Kidney (tissue), 14 donors: ENCODE results near the gene PPP1R2B. TPM values are rescaled to one million over a fixed set of nuclear protein-coding genes. Genes with fewer than 3 reads are reported as not detected.

ENCODE experiments used
- DNase-seq, 5 donors: peaks; one replicate each; pipeline ENCODE4 v3.0.0-alpha.2; 2013 to 2020
- FAIRE-seq: peaks from 2 replicates; lab custom pipeline; 2012; peaks lifted over from hg19 to GRCh38; lab: Jason Lieb, UNC
- H3K27ac ChIP-seq, 2 donors: one replicate each; pipeline ENCODE4 v1.7.0; 2013; ENCODE audit warnings: low read depth in 2 of 2, low read length in 2 of 2, inconsistent platforms in 1 of 2
- H3K27me3 ChIP-seq: one replicate; pipeline ENCODE4 v1.7.1; 2013; ENCODE audit warnings: low read length, inconsistent platforms; ENCODE audit not compliant: control insufficient read depth, insufficient read depth
- H3K36me3 ChIP-seq, 3 donors: one replicate each; pipeline versions ENCODE4 v1.7.0 to v1.7.1; 2013; ENCODE audit warnings: low read length in 3 of 3, control low read depth in 1 of 3, inconsistent platforms in 1 of 3; ENCODE audit not compliant: insufficient read depth in 3 of 3, control insufficient read depth in 2 of 3
- H3K4me1 ChIP-seq, 3 donors: one replicate each; pipeline versions ENCODE4 v1.7.0 to v1.7.1; 2013; ENCODE audit warnings: low read length in 3 of 3, inconsistent platforms in 1 of 3, low read depth in 1 of 3; ENCODE audit not compliant: control insufficient read depth in 2 of 3, insufficient read depth in 2 of 3
- H3K4me3 ChIP-seq, 3 donors: one replicate each; pipeline versions ENCODE4 v1.7.0 to v1.8.1; 2013; ENCODE audit warnings: low read length in 3 of 3, control low read depth in 1 of 3, inconsistent platforms in 1 of 3
- H3K9ac ChIP-seq, 3 donors: one replicate each; pipeline versions ENCODE4 v1.7.0 to v1.7.1; 2013; ENCODE audit warnings: low read length in 3 of 3, control low read depth in 1 of 3, inconsistent platforms in 1 of 3
- H3K9me3 ChIP-seq, 3 donors: one replicate each; pipeline versions ENCODE4 v1.7.0 to v1.7.1; 2013; ENCODE audit warnings: low read length in 3 of 3, control low read depth in 1 of 3, inconsistent platforms in 1 of 3; ENCODE audit not compliant: control insufficient read depth in 2 of 3, insufficient read depth in 1 of 3
- intact Hi-C: fragments of 100-400 bp; cut with DNase I; formaldehyde crosslinking; loops from one replicate; pipeline ENCODE4 v1.11.1; 2022
- polyA plus RNA-seq: library from polyadenylated mRNA; stranded (reverse); fragments of 350-450 nt; fragmentation: Illumina TruSeq; extraction: RNeasy Lipid Tissue Mini Kit (QIAGEN cat#74804); gene quantifications from one replicate; pipeline ENCODE4 v1.2.3, GENCODE V29; 2014; ENCODE audit warnings: low read depth, low replicate concordance; ENCODE audit not compliant: insufficient read depth
- total RNA-seq: library from RNA; stranded (reverse); fragmentation: NEBNext Ultra II Directional; extraction: Animal tissue kit (Norgen Biotek cat#: 25700); gene quantifications from one replicate; pipeline ENCODE4 v1.2.1, GENCODE V29; 2021
- TF ChIP-seq, protein P1 (sequence below): IDR thresholded peaks from 3 replicates; pipeline ENCODE4 v1.5.1; 2012; ENCODE audit warnings: mild to moderate bottlenecking, moderate library complexity, borderline replicate concordance; ENCODE audit not compliant: insufficient read depth; ENCODE audit errors: extremely low read depth
- donor health status: control.
- donor health status: control.
- donor health status: control.
- donor health status: control.
- donor health status: control.
- donor health status: DM: yes; HTN: yes; CAD: no.
- donor health status: Normal renal cell carcinoma (clear cell type).

The PPP1R2B gene
- total and polyA plus RNA-seq, 2 donors from 2014 or later = not detected

- Histone ChIP-seq H3K27me3 (no peaks in the 10 kb centered on the region), H3K9me3 (no peaks in the 10 kb centered on the region), H3K36me3 (no peaks in the 10 kb centered on the region), H3K4me1 (no peaks in the 10 kb centered on the region), H3K27ac (no peak overlapping the region), H3K4me3 (no peak overlapping the region), H3K9ac (no peak overlapping the region)
- TF ChIP-seq, protein P1, sequence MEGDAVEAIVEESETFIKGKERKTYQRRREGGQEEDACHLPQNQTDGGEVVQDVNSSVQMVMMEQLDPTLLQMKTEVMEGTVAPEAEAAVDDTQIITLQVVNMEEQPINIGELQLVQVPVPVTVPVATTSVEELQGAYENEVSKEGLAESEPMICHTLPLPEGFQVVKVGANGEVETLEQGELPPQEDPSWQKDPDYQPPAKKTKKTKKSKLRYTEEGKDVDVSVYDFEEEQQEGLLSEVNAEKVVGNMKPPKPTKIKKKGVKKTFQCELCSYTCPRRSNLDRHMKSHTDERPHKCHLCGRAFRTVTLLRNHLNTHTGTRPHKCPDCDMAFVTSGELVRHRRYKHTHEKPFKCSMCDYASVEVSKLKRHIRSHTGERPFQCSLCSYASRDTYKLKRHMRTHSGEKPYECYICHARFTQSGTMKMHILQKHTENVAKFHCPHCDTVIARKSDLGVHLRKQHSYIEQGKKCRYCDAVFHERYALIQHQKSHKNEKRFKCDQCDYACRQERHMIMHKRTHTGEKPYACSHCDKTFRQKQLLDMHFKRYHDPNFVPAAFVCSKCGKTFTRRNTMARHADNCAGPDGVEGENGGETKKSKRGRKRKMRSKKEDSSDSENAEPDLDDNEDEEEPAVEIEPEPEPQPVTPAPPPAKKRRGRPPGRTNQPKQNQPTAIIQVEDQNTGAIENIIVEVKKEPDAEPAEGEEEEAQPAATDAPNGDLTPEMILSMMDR = no peak
- intact Hi-C loops = loop anchor here (10.0 kb wide), 1 partner anchor 885 kb away; no protein-coding TSS in a partner anchor
- FAIRE-seq (no peak), DNase-seq (no peak)
Observed at GRCh38 chr5:156819537-156819936, 30.6 kb upstream of the PPP1R2B start.

- H3K27ac ChIP-seq = no peak overlapping the region
- intact Hi-C loops = loop anchor here (10.0 kb wide), 1 partner anchor 885 kb away; no protein-coding TSS in a partner anchor
- no peak for FAIRE-seq
- H3K27me3 ChIP-seq = no peaks in the 10 kb centered on the region
- no peak overlapping the region for H3K9ac ChIP-seq
- H3K36me3 ChIP-seq = no peaks in the 10 kb centered on the region
- H3K4me3 ChIP-seq = no peak overlapping the region
- TF ChIP-seq, protein P1 = no peak
- no peaks in the 10 kb centered on the region for H3K4me1 ChIP-seq
- H3K9me3 ChIP-seq = no peaks in the 10 kb centered on the region
- DNase-seq = no peak
Observed at GRCh38 chr5:156819967-156820581, 30.0 kb upstream of the PPP1R2B start.

- DNase-seq (no peak), FAIRE-seq (no peak)
- intact Hi-C loops = no loop called here
- TF ChIP-seq, protein P1 = no peak
- Histone ChIP-seq H3K9me3 (no peaks in the 10 kb centered on the region), H3K36me3 (no peaks in the 10 kb centered on the region), H3K4me1 (no peaks in the 10 kb centered on the region), H3K27ac (no peak overlapping the region), H3K27me3 (no peaks in the 10 kb centered on the region), H3K4me3 (no peak overlapping the region), H3K9ac (no peak overlapping the region)
Observed at GRCh38 chr5:156824241-156824640, 25.9 kb upstream of the PPP1R2B start.
